ENCODE measurements around the gene APLNR.

The APLNR gene

DNA sequence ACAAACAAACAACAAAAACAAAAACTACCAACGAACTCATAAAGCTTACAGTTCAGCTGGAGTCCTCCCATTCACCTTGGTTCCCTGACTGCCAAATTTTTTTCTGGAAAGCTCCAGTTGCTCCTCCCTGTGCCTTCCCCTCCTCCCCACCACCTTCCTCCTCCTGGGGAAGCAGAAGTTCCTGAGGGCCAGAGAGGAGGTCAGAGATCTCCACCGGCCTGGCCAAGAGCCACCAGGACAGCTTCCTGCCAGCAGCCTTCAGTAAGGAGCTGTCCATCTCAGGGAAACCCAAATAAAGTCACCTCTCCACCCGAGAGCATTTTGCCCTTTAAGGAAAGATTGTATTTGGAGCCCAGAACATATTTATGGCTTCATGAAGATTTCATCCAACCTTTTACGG lies 20.0 kb downstream of the APLNR start:
- H3K4me1 ChIP-seq (ENCODE audit: control insufficient read depth, insufficient read depth, low read length, poor library complexity, severe bottlenecking), result peaks cover 51% of the 10 kb centered on the region
- no peaks in the 10 kb centered on the region for H3K36me3 ChIP-seq (ENCODE audit: control insufficient read depth, insufficient read depth, low read length)
- H3K4me3 ChIP-seq (ENCODE audit: extremely low read depth, insufficient read depth, low read length, poor library complexity, severe bottlenecking), result no peak overlapping the region
- 82 to 89% methylated on average over 3 to 4 of the region's 4 CpGs for WGBS, 2 experiments (ENCODE audit: insufficient coverage in 2 of 2)
- H3K27ac ChIP-seq (ENCODE audit: low read depth, low read length, severe bottlenecking), result no peak overlapping the region
- peaks cover 4% of the 10 kb centered on the region for H3K9me3 ChIP-seq (ENCODE audit: control insufficient read depth, low read length)

DNA sequence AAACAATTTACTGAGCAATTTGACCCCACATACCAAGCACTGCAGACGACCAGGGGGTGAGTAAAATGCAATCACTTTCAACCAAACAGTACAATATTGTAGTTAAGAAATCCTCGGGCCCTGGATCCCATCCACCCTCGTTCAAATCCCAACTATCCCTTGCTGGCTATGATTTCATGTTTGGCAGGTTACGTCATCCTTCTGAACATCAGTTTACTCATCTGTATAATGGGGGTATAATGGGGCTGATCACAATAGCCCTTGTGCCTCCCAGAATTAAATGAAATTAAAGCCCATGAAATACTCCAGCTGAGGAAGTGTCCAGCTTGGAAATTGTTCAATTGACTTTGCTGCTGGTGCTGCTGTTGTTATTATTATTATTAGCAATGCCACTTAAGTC lies 20.6 kb downstream of the APLNR start:
- WGBS, 2 experiments (ENCODE audit: insufficient coverage in 2 of 2), result 93 to 100% methylated on average over 2 of the region's 4 CpGs
- no peak overlapping the region for H3K27ac ChIP-seq (ENCODE audit: low read depth, low read length, severe bottlenecking)

DNA sequence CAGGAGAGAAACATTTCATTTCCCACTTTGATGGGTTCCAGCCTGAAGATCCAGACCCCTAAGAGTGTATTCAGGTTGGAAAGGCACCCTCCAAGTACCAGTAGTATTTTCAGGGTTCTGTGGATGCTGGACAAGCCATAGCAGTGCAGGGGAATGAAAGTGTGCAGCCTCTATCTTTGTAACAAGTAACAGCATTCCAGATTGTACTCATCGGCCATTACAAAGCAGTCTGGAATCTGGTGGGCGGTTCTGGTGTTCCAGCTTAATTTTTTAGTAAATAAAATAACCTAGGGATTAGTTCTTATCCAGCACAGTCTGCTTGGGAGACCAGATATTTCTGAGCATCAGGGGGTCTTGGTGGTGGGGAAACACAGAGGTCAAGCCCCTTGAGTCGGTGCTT lies 22.6 kb downstream of the APLNR start:
- Histone ChIP-seq H3K4me1 (ENCODE audit: control insufficient read depth, insufficient read depth, low read length, poor library complexity, severe bottlenecking) (peaks cover 43% of the 10 kb centered on the region), H3K9me3 (ENCODE audit: control insufficient read depth, low read length) (peaks cover 5% of the 10 kb centered on the region), H3K4me3 (ENCODE audit: extremely low read depth, insufficient read depth, low read length, poor library complexity, severe bottlenecking) (no peak overlapping the region), H3K27ac (ENCODE audit: low read depth, low read length, severe bottlenecking) (peak overlapping the region; percentile 98), H3K36me3 (ENCODE audit: control insufficient read depth, insufficient read depth, low read length) (no peaks in the 10 kb centered on the region)
- no CpG with 5 or more reads among the region's 3 CpGs for WGBS, 2 experiments (ENCODE audit: insufficient coverage in 2 of 2)

More for the DNA sequence above, 20.6 kb downstream of the APLNR start:
- H3K4me1 ChIP-seq (ENCODE audit: control insufficient read depth, insufficient read depth, low read length, poor library complexity, severe bottlenecking), result peaks cover 47% of the 10 kb centered on the region
- no peak overlapping the region for H3K4me3 ChIP-seq (ENCODE audit: extremely low read depth, insufficient read depth, low read length, poor library complexity, severe bottlenecking)
- no peaks in the 10 kb centered on the region for H3K36me3 ChIP-seq (ENCODE audit: control insufficient read depth, insufficient read depth, low read length)
- peaks cover 5% of the 10 kb centered on the region for H3K9me3 ChIP-seq (ENCODE audit: control insufficient read depth, low read length)

DNA sequence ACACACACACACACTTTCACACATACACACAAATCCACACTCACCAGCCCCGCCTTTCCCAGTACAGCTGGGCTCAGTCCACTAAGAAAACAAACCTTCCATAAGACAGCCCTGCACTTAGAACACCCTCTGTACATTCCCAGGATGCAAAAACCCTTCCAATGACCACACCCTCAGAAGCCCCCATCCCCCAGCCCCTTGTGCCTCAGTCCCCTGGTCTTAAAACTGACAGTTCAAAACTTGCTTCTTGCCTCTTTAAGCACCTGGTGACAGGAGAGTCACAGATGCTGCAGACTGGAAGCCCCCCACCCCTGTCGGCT lies 23.0 kb downstream of the APLNR start:
- no peaks in the 10 kb centered on the region for H3K36me3 ChIP-seq (ENCODE audit: control insufficient read depth, insufficient read depth, low read length)
- H3K9me3 ChIP-seq (ENCODE audit: control insufficient read depth, low read length), result peaks cover 5% of the 10 kb centered on the region
- H3K27ac ChIP-seq (ENCODE audit: low read depth, low read length, severe bottlenecking), result peak overlapping the region; percentile 98
- 56 to 70% methylated on average over 1 to 2 of the region's 2 CpGs for WGBS, 2 experiments (ENCODE audit: insufficient coverage in 2 of 2)
- peaks cover 41% of the 10 kb centered on the region for H3K4me1 ChIP-seq (ENCODE audit: control insufficient read depth, insufficient read depth, low read length, poor library complexity, severe bottlenecking)
- no peak overlapping the region for H3K4me3 ChIP-seq (ENCODE audit: extremely low read depth, insufficient read depth, low read length, poor library complexity, severe bottlenecking)

DNA sequence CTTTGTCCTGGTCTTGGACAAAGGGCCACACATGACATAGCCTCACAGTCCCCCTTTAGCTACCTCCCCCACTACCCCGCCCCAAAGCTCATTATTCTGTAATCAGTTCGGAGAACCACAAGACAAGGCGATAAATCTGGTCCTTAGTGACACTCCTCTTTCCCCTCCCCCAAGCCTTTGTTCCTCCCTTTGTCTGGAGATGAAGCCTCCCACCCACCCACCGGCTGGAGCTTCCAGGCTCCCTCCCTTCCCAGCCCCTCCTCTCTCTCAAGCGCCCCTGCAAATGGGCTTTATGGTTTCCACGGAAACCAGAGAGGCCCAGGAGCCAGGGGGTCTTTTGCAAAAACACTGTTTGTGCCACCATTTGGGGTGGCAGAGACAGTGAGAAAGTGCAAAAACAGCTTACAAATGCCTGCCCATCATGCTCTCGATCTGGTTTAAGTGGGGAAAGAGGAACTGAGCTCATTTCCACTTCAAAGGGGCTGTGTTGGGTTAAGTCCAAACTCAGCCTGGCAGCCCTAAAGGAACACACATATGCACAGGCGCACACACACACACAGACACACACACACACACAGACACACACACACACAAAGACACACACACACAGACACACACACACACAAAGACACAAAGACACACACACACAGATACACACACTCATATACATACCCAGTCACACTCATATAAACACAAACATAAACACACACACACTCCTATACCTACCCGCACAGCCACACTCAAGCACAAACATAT lies 23.5 kb downstream of the APLNR start:
- Histone ChIP-seq H3K9me3 (ENCODE audit: control insufficient read depth, low read length) (peaks cover 5% of the 10 kb centered on the region), H3K4me3 (ENCODE audit: extremely low read depth, insufficient read depth, low read length, poor library complexity, severe bottlenecking) (no peak overlapping the region), H3K27ac (ENCODE audit: low read depth, low read length, severe bottlenecking) (peak overlapping the region; percentile 98), H3K36me3 (ENCODE audit: control insufficient read depth, insufficient read depth, low read length) (no peaks in the 10 kb centered on the region), H3K4me1 (ENCODE audit: control insufficient read depth, insufficient read depth, low read length, poor library complexity, severe bottlenecking) (peaks cover 38% of the 10 kb centered on the region)
- 15 to 16% methylated on average over 6 to 9 of the region's 9 CpGs for WGBS, 2 experiments (ENCODE audit: insufficient coverage in 2 of 2)

DNA sequence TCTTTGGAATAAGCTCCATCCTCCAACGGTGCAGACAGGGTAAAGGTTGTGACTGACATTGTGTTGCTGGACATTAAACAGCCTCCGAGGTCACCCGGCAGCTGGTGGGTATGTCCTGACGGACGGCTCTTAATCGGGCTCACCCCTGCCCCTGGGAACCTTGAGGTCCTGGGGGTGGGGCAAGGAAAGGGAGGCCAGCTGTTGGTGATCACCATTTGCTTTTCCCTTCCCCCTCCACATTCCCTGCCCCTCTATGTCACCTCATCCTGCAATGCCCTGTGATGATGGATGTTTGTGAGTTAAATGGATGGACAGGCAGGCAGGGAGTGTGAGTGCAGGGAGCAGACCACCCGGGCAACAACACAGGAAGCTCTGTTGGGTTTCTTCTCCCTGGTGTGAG lies 26.3 kb downstream of the APLNR start:
- Histone ChIP-seq H3K36me3 (ENCODE audit: control insufficient read depth, insufficient read depth, low read length) (no peaks in the 10 kb centered on the region), H3K4me3 (ENCODE audit: extremely low read depth, insufficient read depth, low read length, poor library complexity, severe bottlenecking) (no peak overlapping the region), H3K27ac (ENCODE audit: low read depth, low read length, severe bottlenecking) (peak overlapping the region; percentile 54), H3K4me1 (ENCODE audit: control insufficient read depth, insufficient read depth, low read length, poor library complexity, severe bottlenecking) (peaks cover 40% of the 10 kb centered on the region), H3K9me3 (ENCODE audit: control insufficient read depth, low read length) (peaks cover 5% of the 10 kb centered on the region)
- WGBS, 2 experiments (ENCODE audit: insufficient coverage in 2 of 2), result 20 to 53% methylated on average over 2 to 7 of the region's 7 CpGs

DNA sequence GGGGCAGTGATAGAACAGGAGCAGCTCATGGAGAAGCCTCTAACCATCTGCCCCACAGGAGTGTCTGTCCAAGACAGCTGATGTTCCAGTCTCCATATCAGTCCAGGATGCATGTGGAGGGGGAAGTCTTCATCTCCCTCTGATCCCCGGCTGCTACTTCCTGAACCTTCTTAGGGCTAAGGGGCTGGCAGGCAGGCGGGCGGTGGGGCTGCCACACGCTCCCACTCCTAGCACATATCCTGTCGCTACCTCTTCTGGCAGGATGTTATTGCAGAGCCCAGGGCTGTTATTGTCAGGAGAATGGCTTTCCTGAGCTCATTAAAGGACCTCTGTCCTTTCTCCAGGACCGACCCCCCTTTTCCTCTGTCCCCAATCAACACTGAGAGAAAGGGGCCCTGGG lies 29.9 kb downstream of the APLNR start:
- H3K36me3 ChIP-seq (ENCODE audit: control insufficient read depth, insufficient read depth, low read length), result no peaks in the 10 kb centered on the region

DNA sequence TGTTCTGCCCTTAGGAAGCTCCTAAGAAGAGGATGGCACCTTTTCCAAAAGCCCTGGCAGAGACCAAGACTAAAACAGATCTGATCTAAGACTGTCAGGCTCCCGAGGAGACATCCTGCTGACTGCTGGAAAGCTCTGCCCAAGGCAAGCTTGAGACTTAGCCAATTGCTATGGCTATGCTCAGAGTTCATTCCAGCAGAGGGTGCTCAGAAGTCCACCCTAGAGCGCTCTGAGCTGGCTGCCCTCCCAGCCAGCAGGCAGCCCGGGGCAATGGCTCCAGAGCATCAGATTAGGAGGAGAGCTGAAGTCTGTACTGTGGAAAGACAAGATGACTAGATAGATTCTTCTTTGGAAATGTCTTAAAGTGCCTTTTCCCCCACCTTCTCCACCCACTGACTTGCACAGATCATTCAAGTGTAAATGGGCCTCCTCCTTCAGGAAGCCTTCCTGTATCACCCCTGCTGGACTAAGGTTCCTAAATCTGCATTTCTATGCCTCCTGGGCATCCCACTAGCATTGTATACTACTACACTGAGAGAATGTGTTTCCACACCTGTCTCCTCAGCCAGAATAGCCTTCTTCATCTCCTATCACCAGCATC lies 31.9 kb downstream of the APLNR start:
- WGBS, 2 experiments (ENCODE audit: insufficient coverage in 2 of 2), result 36 to 43% methylated on average over 1 to 2 of the region's 3 CpGs
- Histone ChIP-seq H3K9me3 (ENCODE audit: control insufficient read depth, low read length) (no peaks in the 10 kb centered on the region), H3K4me1 (ENCODE audit: control insufficient read depth, insufficient read depth, low read length, poor library complexity, severe bottlenecking) (peaks cover 6% of the 10 kb centered on the region), H3K27ac (ENCODE audit: low read depth, low read length, severe bottlenecking) (no peak overlapping the region), H3K36me3 (ENCODE audit: control insufficient read depth, insufficient read depth, low read length) (no peaks in the 10 kb centered on the region), H3K4me3 (ENCODE audit: extremely low read depth, insufficient read depth, low read length, poor library complexity, severe bottlenecking) (no peak overlapping the region)

More for the DNA sequence above, 29.9 kb downstream of the APLNR start:
- Histone ChIP-seq H3K4me1 (ENCODE audit: control insufficient read depth, insufficient read depth, low read length, poor library complexity, severe bottlenecking) (peaks cover 20% of the 10 kb centered on the region), H3K9me3 (ENCODE audit: control insufficient read depth, low read length) (peaks cover 3% of the 10 kb centered on the region), H3K27ac (ENCODE audit: low read depth, low read length, severe bottlenecking) (no peak overlapping the region), H3K4me3 (ENCODE audit: extremely low read depth, insufficient read depth, low read length, poor library complexity, severe bottlenecking) (no peak overlapping the region)
- WGBS, 2 experiments (ENCODE audit: insufficient coverage in 2 of 2), result 84% methylated on average over 4 of the region's 6 CpGs; no CpG with 5 or more reads in 1 of the 2 experiments

DNA sequence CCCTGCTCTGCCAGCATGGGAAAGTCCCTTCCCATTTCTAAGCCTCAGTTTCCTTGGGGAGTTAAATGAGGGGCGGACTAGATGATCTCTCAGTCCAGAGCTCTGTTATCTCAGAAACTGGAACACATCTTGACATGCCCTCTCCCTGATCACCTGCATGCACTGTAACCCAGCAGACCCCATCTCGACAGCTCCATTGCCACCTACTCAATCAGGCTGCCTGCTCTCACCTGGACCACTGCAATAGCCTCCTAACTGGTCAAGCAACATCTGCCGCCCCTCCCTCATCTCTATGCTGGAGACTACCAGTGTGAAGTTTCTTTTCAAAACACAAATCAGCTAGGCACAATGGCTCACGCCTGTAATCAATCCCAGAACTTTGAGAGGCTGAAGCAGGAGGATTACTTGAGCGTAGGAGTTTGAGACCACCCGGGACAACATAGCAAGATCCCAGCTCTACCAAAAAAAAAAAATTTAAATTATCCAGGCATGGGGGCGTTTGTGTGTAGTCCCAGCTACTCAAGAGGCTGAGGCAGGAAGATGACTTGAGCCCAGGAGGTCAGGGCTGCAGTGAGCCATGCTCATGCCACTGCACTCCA lies 33.1 kb downstream of the APLNR start:
- Histone ChIP-seq H3K36me3 (ENCODE audit: control insufficient read depth, insufficient read depth, low read length) (no peaks in the 10 kb centered on the region), H3K4me3 (ENCODE audit: extremely low read depth, insufficient read depth, low read length, poor library complexity, severe bottlenecking) (no peak overlapping the region), H3K9me3 (ENCODE audit: control insufficient read depth, low read length) (no peaks in the 10 kb centered on the region), H3K27ac (ENCODE audit: low read depth, low read length, severe bottlenecking) (peak overlapping the region; percentile 59), H3K4me1 (ENCODE audit: control insufficient read depth, insufficient read depth, low read length, poor library complexity, severe bottlenecking) (peaks cover 6% of the 10 kb centered on the region)
- 91 to 92% methylated on average over 5 to 6 of the region's 7 CpGs for WGBS, 2 experiments (ENCODE audit: insufficient coverage in 2 of 2)

DNA sequence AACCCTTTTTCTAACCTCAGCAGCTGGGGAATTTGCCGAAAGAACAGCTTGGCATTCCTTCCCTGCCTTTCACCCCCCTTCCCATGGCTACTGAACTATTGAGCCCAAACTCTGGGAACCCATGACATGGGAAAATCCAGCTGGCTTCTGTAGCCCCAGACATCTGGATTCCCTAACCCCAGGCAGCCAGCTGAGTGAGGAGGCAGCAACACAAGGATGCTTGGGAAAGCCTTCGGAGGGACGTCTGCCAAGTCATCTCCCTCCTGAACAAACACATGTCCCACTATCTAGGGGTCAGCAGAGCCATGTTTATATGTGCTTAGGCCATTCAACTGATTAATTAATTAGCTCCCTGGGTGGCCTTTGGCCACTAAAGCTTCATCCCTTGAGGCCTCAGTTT lies 33.7 kb downstream of the APLNR start:
- no peak overlapping the region for H3K4me3 ChIP-seq (ENCODE audit: extremely low read depth, insufficient read depth, low read length, poor library complexity, severe bottlenecking)
- peaks cover 6% of the 10 kb centered on the region for H3K4me1 ChIP-seq (ENCODE audit: control insufficient read depth, insufficient read depth, low read length, poor library complexity, severe bottlenecking)
- H3K9me3 ChIP-seq (ENCODE audit: control insufficient read depth, low read length), result no peaks in the 10 kb centered on the region
- H3K36me3 ChIP-seq (ENCODE audit: control insufficient read depth, insufficient read depth, low read length), result no peaks in the 10 kb centered on the region
- WGBS, 2 experiments (ENCODE audit: insufficient coverage in 2 of 2), result 82 to 88% methylated on average over 2 to 3 of the region's 3 CpGs
- peak overlapping the region; percentile 59 for H3K27ac ChIP-seq (ENCODE audit: low read depth, low read length, severe bottlenecking)

DNA sequence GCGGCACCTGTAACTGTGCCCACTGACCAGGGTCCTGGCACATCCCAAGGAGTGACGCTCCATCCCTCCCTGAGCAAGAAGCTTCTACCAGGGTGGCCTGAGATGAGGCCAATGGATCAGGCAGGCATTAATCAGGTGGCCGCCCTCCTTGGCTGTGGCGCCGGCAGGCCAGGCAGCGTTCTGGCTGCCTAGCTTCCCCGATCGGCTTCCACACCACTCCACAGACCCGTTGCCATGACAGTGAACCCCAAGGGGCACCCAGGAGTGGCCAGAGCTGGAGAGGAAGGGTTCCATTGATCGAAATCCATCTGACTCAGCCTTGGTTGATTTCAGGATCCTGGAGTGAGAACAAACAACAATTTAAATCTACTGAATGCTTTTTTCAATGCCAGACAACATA lies 34.8 kb downstream of the APLNR start:
- Histone ChIP-seq H3K9me3 (ENCODE audit: control insufficient read depth, low read length) (no peaks in the 10 kb centered on the region), H3K36me3 (ENCODE audit: control insufficient read depth, insufficient read depth, low read length) (no peaks in the 10 kb centered on the region), H3K4me1 (ENCODE audit: control insufficient read depth, insufficient read depth, low read length, poor library complexity, severe bottlenecking) (peaks cover under 1% of the 10 kb centered on the region), H3K4me3 (ENCODE audit: extremely low read depth, insufficient read depth, low read length, poor library complexity, severe bottlenecking) (no peak overlapping the region), H3K27ac (ENCODE audit: low read depth, low read length, severe bottlenecking) (no peak overlapping the region)
- WGBS, 2 experiments (ENCODE audit: insufficient coverage in 2 of 2), result 92 to 99% methylated on average over 7 to 10 of the region's 10 CpGs
